NCI-H524 treated with DMSO at 0.1 percent for 48 hours (cell line): Measurements from ENCODE around the gene GLCE.
"Not testable (repeated sequence)": the region's sequence is repeated elsewhere in the genome, so short reads cannot be mapped to it uniquely, and the experiment has no call there.

Experiments used
- DNase-seq: peaks from one replicate; lab custom pipeline; 2025; lab: John Stamatoyannopoulos, UW

The GLCE gene

GRCh38 chr15:69161079-69161877 lies 843 bp downstream of the GLCE start:
- peak; percentile 46 for DNase-seq

GRCh38 chr15:69161878-69162213 lies 1.4 kb downstream of the GLCE start:
- no peak for DNase-seq

GRCh38 chr15:69163141-69163669 lies 2.8 kb downstream of the GLCE start:
- DNase-seq, result no peak

GRCh38 chr15:69164807-69165636 lies 4.6 kb downstream of the GLCE start:
- no peak for DNase-seq

- no peak for DNase-seq
Measured at GRCh38 chr15:69165637-69166025, 5.2 kb downstream of the GLCE start.

- DNase-seq, result no peak
Measured at GRCh38 chr15:69167218-69167846, 6.9 kb downstream of the GLCE start.

GRCh38 chr15:69168361-69168760 lies 7.9 kb downstream of the GLCE start:
- not testable (repeated sequence) for DNase-seq

- DNase-seq, result not testable (repeated sequence)
Measured at GRCh38 chr15:69169540-69169939, 9.1 kb downstream of the GLCE start.

GRCh38 chr15:69170597-69170996 lies 10.2 kb downstream of the GLCE start:
- DNase-seq, result no peak

GRCh38 chr15:69172847-69173246 lies 12.4 kb downstream of the GLCE start:
- DNase-seq, result no peak

GRCh38 chr15:69175536-69175935 lies 15.1 kb downstream of the GLCE start:
- no peak for DNase-seq

- DNase-seq, result no peak
Measured at GRCh38 chr15:69181424-69181823, 21.0 kb downstream of the GLCE start.

GRCh38 chr15:69185216-69185615 lies 24.8 kb downstream of the GLCE start:
- DNase-seq, result no peak

- DNase-seq, result no peak
Measured at GRCh38 chr15:69185706-69186105, 25.3 kb downstream of the GLCE start.

GRCh38 chr15:69189157-69189556 lies 28.7 kb downstream of the GLCE start:
- DNase-seq, result no peak

- DNase-seq, result no peak
Measured at GRCh38 chr15:69190091-69190490, 29.7 kb downstream of the GLCE start.

GRCh38 chr15:69190504-69190903 lies 30.1 kb downstream of the GLCE start:
- DNase-seq, result no peak

GRCh38 chr15:69194025-69194827 lies 33.8 kb downstream of the GLCE start:
- DNase-seq, result no peak

GRCh38 chr15:69194854-69195253 lies 34.4 kb downstream of the GLCE start:
- DNase-seq, result no peak

GRCh38 chr15:69200832-69201745 lies 40.7 kb downstream of the GLCE start:
- no peak for DNase-seq

GRCh38 chr15:69206079-69206478 lies 45.6 kb downstream of the GLCE start:
- no peak for DNase-seq
